Hepatic stellate cell (primary cell): ENCODE data around the gene SSRP1.
"Not testable (repeated sequence)": the region's sequence is repeated elsewhere in the genome, so short reads cannot be mapped to it uniquely, and the experiment has no call there.

Experiments used
- DNase-seq: peaks from one replicate; pipeline ENCODE4 v3.0.0; 2011; ENCODE audit warnings: low spot score

The SSRP1 gene

GRCh38 chr11:57338142-57338541, 2.5 kb upstream of the SSRP1 start, which contains the start of gene P2RX3:
Gene P2RX3 (plus strand): TSS chr11:57338352. CDS start chr11:57338551, 199 bp downstream.
- DNase-seq = no peak

GRCh38 chr11:57336856-57337255, 1.2 kb upstream of the SSRP1 start:
- not testable (repeated sequence) for DNase-seq

GRCh38 chr11:57336111-57336666, 497 bp upstream of the SSRP1 start:
- no peak for DNase-seq

GRCh38 chr11:57335023-57335342, 709 bp downstream of the SSRP1 start:
- no peak for DNase-seq

GRCh38 chr11:57332694-57333440, 2.8 kb downstream of the SSRP1 start:
- DNase-seq = no peak

GRCh38 chr11:57331720-57332119, 4.0 kb downstream of the SSRP1 start:
- DNase-seq = no peak

GRCh38 chr11:57330029-57330428, 5.7 kb downstream of the SSRP1 start:
- DNase-seq = no peak

GRCh38 chr11:57327721-57328120, 8.0 kb downstream of the SSRP1 start:
- DNase-seq = no peak

- DNase-seq = no peak
Observed at GRCh38 chr11:57325735-57326048, 10.0 kb downstream of the SSRP1 start.

- DNase-seq = peak; percentile 97
Observed at GRCh38 chr11:57324886-57325734, 10.6 kb downstream of the SSRP1 start, which contains the start of gene TNKS1BP1. Gene TNKS1BP1 (minus strand): TSS chr11:57324952. CDS start chr11:57321885, 3,067 bp downstream.

- DNase-seq = peak; percentile 65
Observed at GRCh38 chr11:57324154-57324885, 11.4 kb downstream of the SSRP1 start.

GRCh38 chr11:57323855-57324153, 11.9 kb downstream of the SSRP1 start:
- no peak for DNase-seq

- DNase-seq = peak; percentile 60
Observed at GRCh38 chr11:57323167-57323854, 12.4 kb downstream of the SSRP1 start.

GRCh38 chr11:57322256-57323166, 13.2 kb downstream of the SSRP1 start:
- peak; percentile 100 for DNase-seq

- DNase-seq = peak; percentile 37
Observed at GRCh38 chr11:57321388-57322255, 14.1 kb downstream of the SSRP1 start.

GRCh38 chr11:57320719-57321387, 14.8 kb downstream of the SSRP1 start:
- peak; percentile 49 for DNase-seq

GRCh38 chr11:57320067-57320718, 15.5 kb downstream of the SSRP1 start:
- no peak for DNase-seq

- no peak for DNase-seq
Observed at GRCh38 chr11:57318178-57318577, 17.5 kb downstream of the SSRP1 start.

- DNase-seq = peak; percentile 50
Observed at GRCh38 chr11:57316017-57316416, 19.7 kb downstream of the SSRP1 start.
